Neural crest cell (in vitro differentiated cells): ENCODE results near the gene CRHR2. TPM values are rescaled to one million over a fixed set of nuclear protein-coding genes. Genes with fewer than 3 reads are reported as not detected.
"Not testable (repeated sequence)": the region's sequence is repeated elsewhere in the genome, so short reads cannot be mapped to it uniquely, and the experiment has no call there.

ENCODE experiments used
- DNase-seq: peaks from one replicate; pipeline ENCODE4 v3.0.0; 2021; ENCODE audit warnings: low read depth, mixed read lengths, low spot score
- H3K27ac Mint-ChIP-seq: one replicate; pipeline ENCODE4 v1.8.0; 2021; ENCODE audit warnings: mild to moderate bottlenecking, mixed read lengths; ENCODE audit not compliant: unreplicated experiment
- H3K27me3 Mint-ChIP-seq: 2 replicates; pipeline ENCODE4 v1.8.0; 2021; ENCODE audit warnings: low read depth, mild to moderate bottlenecking, mixed read lengths
- H3K36me3 Mint-ChIP-seq: 2 replicates; pipeline ENCODE4 v1.8.0; 2021; ENCODE audit warnings: low read depth, mild to moderate bottlenecking, mixed read lengths
- H3K4me1 Mint-ChIP-seq: 2 replicates; pipeline ENCODE4 v1.8.0; 2021; ENCODE audit warnings: mixed read lengths
- H3K4me3 Mint-ChIP-seq: one replicate; pipeline ENCODE4 v1.8.0; 2021; ENCODE audit warnings: mild to moderate bottlenecking, mixed read lengths
- H3K9me3 Mint-ChIP-seq: 2 replicates; pipeline ENCODE4 v1.8.0; 2021; ENCODE audit warnings: mixed read lengths
- CTCF ChIP-seq: fragments of 200-600 bp; sonication (generic); conservative IDR thresholded peaks from 2 replicates; pipeline ENCODE4 v1.5.0; 2021; ENCODE audit warnings: antibody characterized with exemption, mild to moderate bottlenecking
- total RNA-seq: library from RNA; stranded (reverse); gene quantifications from 2 replicates; pipeline ENCODE4 v1.2.1, GENCODE V29; 2021

The CRHR2 gene
- total RNA-seq, 1 donor from 2014 or later, result not detected

- Mint-ChIP-seq H3K4me1 (no peaks in the 10 kb centered on the region), H3K36me3 (peaks cover 14% of the 10 kb centered on the region), H3K27ac (no peak overlapping the region), H3K9me3 (peaks cover 19% of the 10 kb centered on the region), H3K27me3 (peaks cover 6% of the 10 kb centered on the region), H3K4me3 (no peak overlapping the region)
- no peak for DNase-seq
- TF ChIP-seq CTCF, result no peak
Measured at GRCh38 chr7:30722187-30722586, 39.9 kb upstream of the CRHR2 start.

GRCh38 chr7:30721211-30721610 is 39.0 kb upstream of the CRHR2 start:
- H3K27ac Mint-ChIP-seq, result no peak overlapping the region
- TF ChIP-seq CTCF, result no peak
- peaks cover 6% of the 10 kb centered on the region for H3K27me3 Mint-ChIP-seq
- no peaks in the 10 kb centered on the region for H3K4me1 Mint-ChIP-seq
- DNase-seq, result no peak
- H3K4me3 Mint-ChIP-seq, result no peak overlapping the region
- peaks cover 18% of the 10 kb centered on the region for H3K36me3 Mint-ChIP-seq
- peaks cover 23% of the 10 kb centered on the region for H3K9me3 Mint-ChIP-seq

- Mint-ChIP-seq H3K36me3 (peaks cover 18% of the 10 kb centered on the region), H3K9me3 (peaks cover 30% of the 10 kb centered on the region)
- not testable (repeated sequence) for H3K4me3 Mint-ChIP-seq, H3K4me1 Mint-ChIP-seq, H3K27ac Mint-ChIP-seq, DNase-seq, H3K27me3 Mint-ChIP-seq
Measured at GRCh38 chr7:30719434-30719833, 37.2 kb upstream of the CRHR2 start.

- no peak overlapping the region for H3K4me3 Mint-ChIP-seq
- peaks cover 18% of the 10 kb centered on the region for H3K36me3 Mint-ChIP-seq
- peaks cover 9% of the 10 kb centered on the region for H3K27me3 Mint-ChIP-seq
- TF ChIP-seq CTCF, result no peak
- peaks cover 30% of the 10 kb centered on the region for H3K9me3 Mint-ChIP-seq
- no peak overlapping the region for H3K27ac Mint-ChIP-seq
- H3K4me1 Mint-ChIP-seq, result no peaks in the 10 kb centered on the region
- no peak for DNase-seq
Measured at GRCh38 chr7:30717181-30717580, 34.9 kb upstream of the CRHR2 start.

- H3K27me3 Mint-ChIP-seq, result peaks cover 7% of the 10 kb centered on the region
- no peak for TF ChIP-seq CTCF
- H3K4me3 Mint-ChIP-seq, result no peak overlapping the region
- peaks cover 12% of the 10 kb centered on the region for H3K36me3 Mint-ChIP-seq
- peaks cover 23% of the 10 kb centered on the region for H3K9me3 Mint-ChIP-seq
- no peaks in the 10 kb centered on the region for H3K4me1 Mint-ChIP-seq
- no peak for DNase-seq
- no peak overlapping the region for H3K27ac Mint-ChIP-seq
Measured at GRCh38 chr7:30714129-30714528, 31.9 kb upstream of the CRHR2 start.

GRCh38 chr7:30713392-30713791 is 31.1 kb upstream of the CRHR2 start:
- no peak overlapping the region for H3K4me3 Mint-ChIP-seq
- peaks cover 10% of the 10 kb centered on the region for H3K36me3 Mint-ChIP-seq
- peaks cover 19% of the 10 kb centered on the region for H3K9me3 Mint-ChIP-seq
- no peak for DNase-seq
- no peak overlapping the region for H3K27ac Mint-ChIP-seq
- no peaks in the 10 kb centered on the region for H3K4me1 Mint-ChIP-seq
- TF ChIP-seq CTCF, result no peak
- peaks cover 7% of the 10 kb centered on the region for H3K27me3 Mint-ChIP-seq
